ENCODE measurements around the gene MRPL20. TPM values are rescaled to one million over a fixed set of nuclear protein-coding genes. Genes with fewer than 3 reads are reported as not detected.

The MRPL20 gene
- total RNA-seq, 2 experiments from 2014 or later = 103 to 107 TPM

Other genes starting within 250 kb of the MRPL20 start
- not detected for gene TTLL10, start 233.4 kb downstream of the MRPL20 start, total RNA-seq
- 10 to 100 TPM; 30.7 to 31.0 TPM for gene TNFRSF18, start 200.7 kb downstream of the MRPL20 start, total RNA-seq
- gene TNFRSF4, start 193.1 kb downstream of the MRPL20 start, total RNA-seq = 100 to 1,000 TPM; 107 to 110 TPM
- gene SDF4, start 175.3 kb downstream of the MRPL20 start, total RNA-seq = 10 to 100 TPM; 74.7 to 79.5 TPM
- 1 to 10 TPM; 8.7 to 9.9 TPM for gene B3GALT6, start 175.1 kb downstream of the MRPL20 start, total RNA-seq
- gene C1QTNF12, start 160.6 kb downstream of the MRPL20 start, total RNA-seq = 1 to 10 TPM; 6.0 to 7.8 TPM
- 10 to 100 TPM; 48.5 to 49.7 TPM for gene UBE2J2, start 133.4 kb downstream of the MRPL20 start, total RNA-seq
- gene SCNN1D, start 126.9 kb downstream of the MRPL20 start, total RNA-seq = 1 to 10 TPM; 5.6 to 7.6 TPM
- 10 to 100 TPM; 24.1 to 25.3 TPM for gene ACAP3, start 99.4 kb downstream of the MRPL20 start, total RNA-seq
- gene PUSL1, start 98.7 kb downstream of the MRPL20 start, total RNA-seq = 10 to 100 TPM; 17.0 to 17.6 TPM
- 100 to 1,000 TPM; 117 to 118 TPM for gene INTS11, start 82.6 kb downstream of the MRPL20 start, total RNA-seq
- gene CPTP, start 82.5 kb downstream of the MRPL20 start, total RNA-seq = 1 to 10 TPM; 5.6 to 5.7 TPM
- gene TAS1R3, start 76.0 kb downstream of the MRPL20 start, total RNA-seq = under 1 TPM; 0.10 to 0.14 TPM
- 10 to 100 TPM; 33.4 to 35.0 TPM for gene DVL1, start 57.9 kb downstream of the MRPL20 start, total RNA-seq
- under 1 TPM; 0.54 to 0.57 TPM for gene MXRA8, start 48.7 kb downstream of the MRPL20 start, total RNA-seq
- gene AURKAIP1, start 32.1 kb downstream of the MRPL20 start, total RNA-seq = 100 to 1,000 TPM; 108 TPM
- gene CCNL2, start 8.0 kb downstream of the MRPL20 start, total RNA-seq = 100 to 1,000 TPM in 1 of 2 experiments, 10 to 100 TPM in 1; 97.7 to 108 TPM
- not detected for gene ANKRD65, start 14.0 kb upstream of the MRPL20 start, total RNA-seq
- gene VWA1, start 28.4 kb upstream of the MRPL20 start, total RNA-seq = under 1 TPM; 0.72 to 0.74 TPM
- under 1 TPM; 0.42 to 0.57 TPM for gene ATAD3C, start 42.4 kb upstream of the MRPL20 start, total RNA-seq
- gene ATAD3B, start 64.5 kb upstream of the MRPL20 start, total RNA-seq = 10 to 100 TPM; 32.7 to 38.7 TPM
- gene ATAD3A, start 104.9 kb upstream of the MRPL20 start, total RNA-seq = 10 to 100 TPM; 39.4 to 41.0 TPM
- gene TMEM240, start 133.3 kb upstream of the MRPL20 start, total RNA-seq = not detected
- gene SSU72, start 167.6 kb upstream of the MRPL20 start, total RNA-seq = 10 to 100 TPM; 91.6 to 95.9 TPM
- gene FNDC10, start 192.8 kb upstream of the MRPL20 start, total RNA-seq = 1 to 10 TPM in 1 of 2 experiments, under 1 TPM in 1; 0.94 to 1.2 TPM
- 10 to 100 TPM; 27.6 to 31.7 TPM for gene MIB2, start 208.2 kb upstream of the MRPL20 start, total RNA-seq
- gene MMP23B, start 224.9 kb upstream of the MRPL20 start, total RNA-seq = under 1 TPM; 0.64 to 0.99 TPM